Endometrial microvascular endothelial cells (primary cell): ENCODE data around the gene MFSD6L. TPM values are rescaled to one million over a fixed set of nuclear protein-coding genes. Genes with fewer than 3 reads are reported as not detected.
"Not testable (repeated sequence)": the region's sequence is repeated elsewhere in the genome, so short reads cannot be mapped to it uniquely, and the experiment has no call there.

Experiments used
- in situ Hi-C: cut with HindIII; loops from 2 replicates; pipeline ENCODE4 v1.10.0; 2017; ENCODE audit warnings: low sequenced_read_pairs, low pct_unique_long_range_greater_than_20kb; ENCODE audit errors: inconsistent ontology term
- total RNA-seq: library from RNA; depleted of rRNA; stranded (reverse); fragments of >200 nt; gene quantifications from one replicate; pipeline ENCODE4 v1.2.3, GENCODE V29; 2015; ENCODE audit errors: inconsistent ontology term

MFSD6L gene
- total RNA-seq, 1 donor from 2014 or later, result not detected

GRCh38 chr17:8829036-8829941 is 30.1 kb upstream of the MFSD6L start:
- in situ Hi-C loops, result no loop called here

- in situ Hi-C loops, result no loop called here
These were observed 29.3 kb upstream of the MFSD6L start for GRCh38 chr17:8828517-8828875.

- in situ Hi-C loops, result no loop called here
These were observed 27.8 kb upstream of the MFSD6L start for GRCh38 chr17:8826808-8827435.

- in situ Hi-C loops, result no loop called here
These were observed 26.6 kb upstream of the MFSD6L start for GRCh38 chr17:8825802-8826201.

GRCh38 chr17:8823279-8823678 is 24.1 kb upstream of the MFSD6L start:
- in situ Hi-C loops, result no loop called here

- in situ Hi-C loops, result no loop called here
These were observed 23.4 kb upstream of the MFSD6L start for GRCh38 chr17:8822401-8823035.

- in situ Hi-C loops, result no loop called here
These were observed 22.4 kb upstream of the MFSD6L start for GRCh38 chr17:8821446-8822105.

GRCh38 chr17:8820311-8821010 is 21.3 kb upstream of the MFSD6L start:
- in situ Hi-C loops, result no loop called here

- in situ Hi-C loops, result no loop called here
These were observed 19.6 kb upstream of the MFSD6L start for GRCh38 chr17:8818654-8819330.

- in situ Hi-C loops, result no loop called here
These were observed 18.9 kb upstream of the MFSD6L start for GRCh38 chr17:8818047-8818446.

GRCh38 chr17:8806926-8807550 is 7.9 kb upstream of the MFSD6L start:
- in situ Hi-C loops, result no loop called here

GRCh38 chr17:8806253-8806925 is 7.2 kb upstream of the MFSD6L start:
- in situ Hi-C loops, result no loop called here

- in situ Hi-C loops, result not testable (repeated sequence)
These were observed 6.2 kb upstream of the MFSD6L start for GRCh38 chr17:8805396-8805795.

- in situ Hi-C loops, result no loop called here
These were observed 4.6 kb upstream of the MFSD6L start for GRCh38 chr17:8803531-8804420.

- in situ Hi-C loops, result no loop called here
These were observed 2.1 kb upstream of the MFSD6L start for GRCh38 chr17:8801135-8801840.

GRCh38 chr17:8800656-8801055 is 1.5 kb upstream of the MFSD6L start:
- in situ Hi-C loops, result no loop called here
